Measurements from ENCODE around the gene FBXO17. TPM values are rescaled to one million over a fixed set of nuclear protein-coding genes. Genes with fewer than 3 reads are reported as not detected.

Gene FBXO17
- total RNA-seq, 1 experiment from 2014 or later: 16.8 TPM

DNA sequence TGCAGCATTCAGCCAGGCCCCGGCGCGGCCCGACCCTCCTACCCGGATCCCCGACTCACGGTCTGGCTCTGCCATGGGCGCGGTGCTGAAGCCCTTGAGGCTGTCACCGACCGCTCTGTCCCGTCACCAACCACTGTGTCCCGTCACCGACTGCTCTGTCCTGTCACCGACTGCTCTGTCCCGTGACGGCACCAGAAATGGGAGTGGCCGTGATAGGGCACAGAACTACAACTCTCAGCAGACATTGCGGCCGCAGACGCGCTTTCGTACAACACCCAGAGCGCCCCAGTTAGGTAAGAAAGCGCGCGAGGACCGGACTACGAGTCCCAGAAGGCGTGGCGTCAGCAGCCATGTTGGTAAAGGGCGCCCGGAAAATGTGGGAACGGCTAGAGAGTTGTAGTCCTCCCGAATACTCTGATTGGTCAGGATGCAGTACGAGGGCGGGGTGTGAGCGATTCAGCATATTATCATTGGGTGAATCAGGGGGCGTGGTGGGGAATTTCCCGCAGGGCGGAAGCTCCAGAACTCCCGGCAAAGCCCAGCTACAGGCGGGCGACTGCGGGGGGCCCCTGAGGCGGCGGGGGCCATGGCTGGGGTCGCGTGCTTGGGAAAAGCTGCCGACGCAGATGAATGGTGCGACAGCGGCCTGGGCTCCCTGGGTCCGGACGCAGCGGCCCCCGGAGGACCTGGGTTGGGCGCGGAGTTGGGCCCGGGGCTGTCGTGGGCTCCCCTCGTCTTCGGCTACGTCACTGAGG, 75.9 kb downstream of the FBXO17 start, which contains the start of the genes NFKBIB and SIRT2 (continued):
- TF ChIP-seq, protein P1, sequence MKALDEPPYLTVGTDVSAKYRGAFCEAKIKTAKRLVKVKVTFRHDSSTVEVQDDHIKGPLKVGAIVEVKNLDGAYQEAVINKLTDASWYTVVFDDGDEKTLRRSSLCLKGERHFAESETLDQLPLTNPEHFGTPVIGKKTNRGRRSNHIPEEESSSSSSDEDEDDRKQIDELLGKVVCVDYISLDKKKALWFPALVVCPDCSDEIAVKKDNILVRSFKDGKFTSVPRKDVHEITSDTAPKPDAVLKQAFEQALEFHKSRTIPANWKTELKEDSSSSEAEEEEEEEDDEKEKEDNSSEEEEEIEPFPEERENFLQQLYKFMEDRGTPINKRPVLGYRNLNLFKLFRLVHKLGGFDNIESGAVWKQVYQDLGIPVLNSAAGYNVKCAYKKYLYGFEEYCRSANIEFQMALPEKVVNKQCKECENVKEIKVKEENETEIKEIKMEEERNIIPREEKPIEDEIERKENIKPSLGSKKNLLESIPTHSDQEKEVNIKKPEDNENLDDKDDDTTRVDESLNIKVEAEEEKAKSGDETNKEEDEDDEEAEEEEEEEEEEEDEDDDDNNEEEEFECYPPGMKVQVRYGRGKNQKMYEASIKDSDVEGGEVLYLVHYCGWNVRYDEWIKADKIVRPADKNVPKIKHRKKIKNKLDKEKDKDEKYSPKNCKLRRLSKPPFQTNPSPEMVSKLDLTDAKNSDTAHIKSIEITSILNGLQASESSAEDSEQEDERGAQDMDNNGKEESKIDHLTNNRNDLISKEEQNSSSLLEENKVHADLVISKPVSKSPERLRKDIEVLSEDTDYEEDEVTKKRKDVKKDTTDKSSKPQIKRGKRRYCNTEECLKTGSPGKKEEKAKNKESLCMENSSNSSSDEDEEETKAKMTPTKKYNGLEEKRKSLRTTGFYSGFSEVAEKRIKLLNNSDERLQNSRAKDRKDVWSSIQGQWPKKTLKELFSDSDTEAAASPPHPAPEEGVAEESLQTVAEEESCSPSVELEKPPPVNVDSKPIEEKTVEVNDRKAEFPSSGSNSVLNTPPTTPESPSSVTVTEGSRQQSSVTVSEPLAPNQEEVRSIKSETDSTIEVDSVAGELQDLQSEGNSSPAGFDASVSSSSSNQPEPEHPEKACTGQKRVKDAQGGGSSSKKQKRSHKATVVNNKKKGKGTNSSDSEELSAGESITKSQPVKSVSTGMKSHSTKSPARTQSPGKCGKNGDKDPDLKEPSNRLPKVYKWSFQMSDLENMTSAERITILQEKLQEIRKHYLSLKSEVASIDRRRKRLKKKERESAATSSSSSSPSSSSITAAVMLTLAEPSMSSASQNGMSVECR (CRISPR knock-in tag; IDR thresholded peaks at IDR 0.05; ENCODE audit: borderline replicate concordance): 0 out of 2 replicates have a peak, but pooled peaks have one; percentile 22
- TF ChIP-seq, protein P2, sequence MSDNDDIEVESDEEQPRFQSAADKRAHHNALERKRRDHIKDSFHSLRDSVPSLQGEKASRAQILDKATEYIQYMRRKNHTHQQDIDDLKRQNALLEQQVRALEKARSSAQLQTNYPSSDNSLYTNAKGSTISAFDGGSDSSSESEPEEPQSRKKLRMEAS (CRISPR knock-in tag; IDR thresholded peaks at IDR 0.05): peak; percentile 53
- TF ChIP-seq ZNF423 (CRISPR knock-in tag; IDR thresholded peaks at IDR 0.05) (no peak), NFATC4 (CRISPR knock-in tag; IDR thresholded peaks at IDR 0.05) (no peak), ZNF263 (CRISPR knock-in tag; IDR thresholded peaks at IDR 0.05; ENCODE audit: low read depth) (peak; percentile 29; the same call in 1 of the 2 replicates), NR2C2 (CRISPR knock-in tag; IDR thresholded peaks at IDR 0.05) (no peak), FOXK1 (CRISPR knock-in tag; IDR thresholded peaks at IDR 0.05) (peak; percentile 84), ETV6 (CRISPR knock-in tag; IDR thresholded peaks at IDR 0.05) (peak; percentile 50; the same call in 1 of the 2 replicates), ZNF317 (CRISPR knock-in tag; IDR thresholded peaks at IDR 0.05; ENCODE audit: borderline replicate concordance, low read depth) (no peak), RORB (CRISPR knock-in tag; IDR thresholded peaks at IDR 0.05) (no peak), ATF1 (CRISPR knock-in tag; IDR thresholded peaks at IDR 0.05) (no peak), OVOL2 (CRISPR knock-in tag; IDR thresholded peaks at IDR 0.05; ENCODE audit: borderline replicate concordance) (no peak)
- TF ChIP-seq, protein P3, sequence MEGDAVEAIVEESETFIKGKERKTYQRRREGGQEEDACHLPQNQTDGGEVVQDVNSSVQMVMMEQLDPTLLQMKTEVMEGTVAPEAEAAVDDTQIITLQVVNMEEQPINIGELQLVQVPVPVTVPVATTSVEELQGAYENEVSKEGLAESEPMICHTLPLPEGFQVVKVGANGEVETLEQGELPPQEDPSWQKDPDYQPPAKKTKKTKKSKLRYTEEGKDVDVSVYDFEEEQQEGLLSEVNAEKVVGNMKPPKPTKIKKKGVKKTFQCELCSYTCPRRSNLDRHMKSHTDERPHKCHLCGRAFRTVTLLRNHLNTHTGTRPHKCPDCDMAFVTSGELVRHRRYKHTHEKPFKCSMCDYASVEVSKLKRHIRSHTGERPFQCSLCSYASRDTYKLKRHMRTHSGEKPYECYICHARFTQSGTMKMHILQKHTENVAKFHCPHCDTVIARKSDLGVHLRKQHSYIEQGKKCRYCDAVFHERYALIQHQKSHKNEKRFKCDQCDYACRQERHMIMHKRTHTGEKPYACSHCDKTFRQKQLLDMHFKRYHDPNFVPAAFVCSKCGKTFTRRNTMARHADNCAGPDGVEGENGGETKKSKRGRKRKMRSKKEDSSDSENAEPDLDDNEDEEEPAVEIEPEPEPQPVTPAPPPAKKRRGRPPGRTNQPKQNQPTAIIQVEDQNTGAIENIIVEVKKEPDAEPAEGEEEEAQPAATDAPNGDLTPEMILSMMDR (IDR thresholded peaks at IDR 0.05): no peak
- TF ChIP-seq, protein P4, sequence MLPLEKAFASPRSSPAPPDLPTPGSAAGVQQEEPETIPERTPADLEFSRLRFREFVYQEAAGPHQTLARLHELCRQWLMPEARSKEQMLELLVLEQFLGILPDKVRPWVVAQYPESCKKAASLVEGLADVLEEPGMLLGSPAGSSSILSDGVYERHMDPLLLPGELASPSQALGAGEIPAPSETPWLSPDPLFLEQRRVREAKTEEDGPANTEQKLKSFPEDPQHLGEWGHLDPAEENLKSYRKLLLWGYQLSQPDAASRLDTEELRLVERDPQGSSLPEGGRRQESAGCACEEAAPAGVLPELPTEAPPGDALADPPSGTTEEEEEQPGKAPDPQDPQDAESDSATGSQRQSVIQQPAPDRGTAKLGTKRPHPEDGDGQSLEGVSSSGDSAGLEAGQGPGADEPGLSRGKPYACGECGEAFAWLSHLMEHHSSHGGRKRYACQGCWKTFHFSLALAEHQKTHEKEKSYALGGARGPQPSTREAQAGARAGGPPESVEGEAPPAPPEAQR (CRISPR knock-in tag; IDR thresholded peaks at IDR 0.05): no peak
- TF ChIP-seq, protein P5, sequence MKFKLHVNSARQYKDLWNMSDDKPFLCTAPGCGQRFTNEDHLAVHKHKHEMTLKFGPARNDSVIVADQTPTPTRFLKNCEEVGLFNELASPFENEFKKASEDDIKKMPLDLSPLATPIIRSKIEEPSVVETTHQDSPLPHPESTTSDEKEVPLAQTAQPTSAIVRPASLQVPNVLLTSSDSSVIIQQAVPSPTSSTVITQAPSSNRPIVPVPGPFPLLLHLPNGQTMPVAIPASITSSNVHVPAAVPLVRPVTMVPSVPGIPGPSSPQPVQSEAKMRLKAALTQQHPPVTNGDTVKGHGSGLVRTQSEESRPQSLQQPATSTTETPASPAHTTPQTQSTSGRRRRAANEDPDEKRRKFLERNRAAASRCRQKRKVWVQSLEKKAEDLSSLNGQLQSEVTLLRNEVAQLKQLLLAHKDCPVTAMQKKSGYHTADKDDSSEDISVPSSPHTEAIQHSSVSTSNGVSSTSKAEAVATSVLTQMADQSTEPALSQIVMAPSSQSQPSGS (CRISPR knock-in tag; IDR thresholded peaks at IDR 0.05; ENCODE audit: borderline replicate concordance, low read depth): no peak
- TF ChIP-seq, protein P6, sequence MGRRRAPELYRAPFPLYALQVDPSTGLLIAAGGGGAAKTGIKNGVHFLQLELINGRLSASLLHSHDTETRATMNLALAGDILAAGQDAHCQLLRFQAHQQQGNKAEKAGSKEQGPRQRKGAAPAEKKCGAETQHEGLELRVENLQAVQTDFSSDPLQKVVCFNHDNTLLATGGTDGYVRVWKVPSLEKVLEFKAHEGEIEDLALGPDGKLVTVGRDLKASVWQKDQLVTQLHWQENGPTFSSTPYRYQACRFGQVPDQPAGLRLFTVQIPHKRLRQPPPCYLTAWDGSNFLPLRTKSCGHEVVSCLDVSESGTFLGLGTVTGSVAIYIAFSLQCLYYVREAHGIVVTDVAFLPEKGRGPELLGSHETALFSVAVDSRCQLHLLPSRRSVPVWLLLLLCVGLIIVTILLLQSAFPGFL (CRISPR knock-in tag; IDR thresholded peaks at IDR 0.05; ENCODE audit: borderline replicate concordance): no peak

Measured in WTC11 (cell line).